T-helper 1 cell (primary cell): Measurements from ENCODE around the gene FBLN2.
"Not testable (repeated sequence)": the region's sequence is repeated elsewhere in the genome, so short reads cannot be mapped to it uniquely, and the experiment has no call there.

ENCODE experiments used
- DNase-seq, 5 donors: peaks; one replicate each; pipeline ENCODE4 v3.0.0-alpha.2; 2012 to 2020

Gene FBLN2

GRCh38 chr3:13550423-13550690, 1.4 kb downstream of the FBLN2 start:
- DNase-seq = no peak

GRCh38 chr3:13550791-13551360, 2.0 kb downstream of the FBLN2 start:
- no peak for DNase-seq

GRCh38 chr3:13552857-13553652, 4.1 kb downstream of the FBLN2 start:
- no peak for DNase-seq

- DNase-seq = no peak
These were observed 4.8 kb downstream of the FBLN2 start for GRCh38 chr3:13553686-13554085.

- no peak for DNase-seq
These were observed 6.8 kb downstream of the FBLN2 start for GRCh38 chr3:13555753-13556152.

- no peak for DNase-seq
These were observed 7.3 kb downstream of the FBLN2 start for GRCh38 chr3:13556207-13556606.

- no peak for DNase-seq
These were observed 8.0 kb downstream of the FBLN2 start for GRCh38 chr3:13556917-13557316.

- DNase-seq = no peak
These were observed 8.5 kb downstream of the FBLN2 start for GRCh38 chr3:13557417-13557816.

GRCh38 chr3:13557926-13558325, 9.0 kb downstream of the FBLN2 start:
- DNase-seq = no peak

- no peak for DNase-seq
These were observed 9.7 kb downstream of the FBLN2 start for GRCh38 chr3:13558651-13559050.

- DNase-seq = no peak
These were observed 11.0 kb downstream of the FBLN2 start for GRCh38 chr3:13559764-13560525.

- DNase-seq = no peak
These were observed 12.5 kb downstream of the FBLN2 start for GRCh38 chr3:13561376-13561775.

GRCh38 chr3:13561967-13562366, 13.0 kb downstream of the FBLN2 start:
- DNase-seq = no peak

- not testable (repeated sequence) for DNase-seq
These were observed 13.5 kb downstream of the FBLN2 start for GRCh38 chr3:13562421-13562820.

- no peak for DNase-seq
These were observed 14.4 kb downstream of the FBLN2 start for GRCh38 chr3:13563321-13563720.

GRCh38 chr3:13563911-13564310, 15.0 kb downstream of the FBLN2 start:
- no peak for DNase-seq

GRCh38 chr3:13564751-13565560, 16.0 kb downstream of the FBLN2 start:
- DNase-seq = no peak

GRCh38 chr3:13565581-13566452, 16.9 kb downstream of the FBLN2 start:
- DNase-seq = no peak

GRCh38 chr3:13566453-13566748, 17.5 kb downstream of the FBLN2 start:
- DNase-seq = no peak

- DNase-seq = no peak
These were observed 17.9 kb downstream of the FBLN2 start for GRCh38 chr3:13566769-13567310.

- no peak for DNase-seq
These were observed 19.0 kb downstream of the FBLN2 start for GRCh38 chr3:13567684-13568514.
